GM12892 (cell line): Measurements from ENCODE around the gene PNPLA2. TPM values are rescaled to one million over a fixed set of nuclear protein-coding genes. Genes with fewer than 3 reads are reported as not detected.
A peak's percentile ranks its signal among the peaks of the same experiment; 100 is the strongest.

Experiments used
- DNase-seq: peaks from one replicate; pipeline ENCODE4 v3.0.0; 2011; ENCODE audit not compliant: insufficient read length
- FAIRE-seq: peaks from 2 replicates; lab custom pipeline; 2011; peaks lifted over from hg19 to GRCh38; lab: Jason Lieb, UNC
- POLR2A ChIP-seq: IDR thresholded peaks from 2 replicates; pipeline ENCODE4 v1.6.1; 2011; ENCODE audit warnings: low read depth, low read length, control low read depth
- POLR2AphosphoS5 ChIP-seq: IDR thresholded peaks from 2 replicates; pipeline ENCODE4 v1.6.1; 2011; ENCODE audit warnings: low read depth, low read length, control low read depth
- TAF1 ChIP-seq: IDR thresholded peaks from 2 replicates; pipeline ENCODE4 v1.6.1; 2011; ENCODE audit warnings: low read depth, mild to moderate bottlenecking, control low read depth, low read length, borderline replicate concordance
- polyA plus RNA-seq: library from polyadenylated mRNA; unstranded; fragments of >200 nt; gene quantifications from one replicate; pipeline ENCODE4 v1.2.1, GENCODE V29; 2012; ENCODE audit warnings: missing spikeins, inconsistent platforms; ENCODE audit not compliant: missing spikeins

The PNPLA2 gene, protein sequence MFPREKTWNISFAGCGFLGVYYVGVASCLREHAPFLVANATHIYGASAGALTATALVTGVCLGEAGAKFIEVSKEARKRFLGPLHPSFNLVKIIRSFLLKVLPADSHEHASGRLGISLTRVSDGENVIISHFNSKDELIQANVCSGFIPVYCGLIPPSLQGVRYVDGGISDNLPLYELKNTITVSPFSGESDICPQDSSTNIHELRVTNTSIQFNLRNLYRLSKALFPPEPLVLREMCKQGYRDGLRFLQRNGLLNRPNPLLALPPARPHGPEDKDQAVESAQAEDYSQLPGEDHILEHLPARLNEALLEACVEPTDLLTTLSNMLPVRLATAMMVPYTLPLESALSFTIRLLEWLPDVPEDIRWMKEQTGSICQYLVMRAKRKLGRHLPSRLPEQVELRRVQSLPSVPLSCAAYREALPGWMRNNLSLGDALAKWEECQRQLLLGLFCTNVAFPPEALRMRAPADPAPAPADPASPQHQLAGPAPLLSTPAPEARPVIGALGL
- 5.5 TPM for polyA plus RNA-seq

DNA sequence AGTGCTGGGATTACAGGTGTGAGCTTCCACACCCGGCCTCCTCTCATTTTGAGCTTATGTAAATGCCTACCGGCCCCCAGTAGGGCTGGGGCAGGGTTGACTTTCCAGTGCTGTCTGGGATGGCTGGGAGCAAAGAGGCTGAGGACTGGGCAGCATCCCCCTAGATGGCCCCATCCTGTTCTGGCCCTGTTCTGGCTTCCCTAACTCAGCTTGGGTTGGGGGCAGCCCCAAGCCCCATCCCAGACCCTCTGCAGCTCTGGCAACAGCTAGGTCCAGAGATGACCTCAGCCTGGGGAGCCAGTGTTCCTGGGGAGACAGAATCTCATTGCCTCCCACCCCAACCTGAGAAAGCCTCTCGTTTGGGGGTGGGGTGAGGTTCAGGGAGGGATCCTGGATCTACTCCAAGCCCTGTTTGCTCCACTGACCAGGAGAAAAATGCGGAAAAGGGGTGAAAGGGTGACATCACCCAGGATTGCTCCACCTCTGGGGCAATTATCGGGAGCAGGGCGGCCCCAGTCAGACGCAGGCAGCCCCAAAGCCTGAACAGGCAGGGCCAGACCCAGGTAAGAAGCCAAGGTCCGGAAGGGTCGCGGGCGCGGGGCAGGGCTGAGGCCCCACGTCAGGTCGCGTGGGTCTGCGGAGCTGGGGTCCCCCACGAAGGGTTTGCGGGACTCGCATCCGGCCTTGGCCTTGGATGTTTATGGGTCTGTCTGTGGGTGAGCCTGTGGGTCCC, at the start of gene PNPLA2:
PNPLA2 (plus strand) TSS at position 519 of the 733 bp plus-strand sequence. CDS start 805 bp downstream, outside the sequence.
- no peak for TF ChIP-seq POLR2AphosphoS5
- TF ChIP-seq TAF1: no peak
- TF ChIP-seq POLR2A: no peak
- DNase-seq (no peak), FAIRE-seq (peak; percentile 44)

GRCh38 chr11:769887-770641, 48.6 kb upstream of the PNPLA2 start:
- DNase-seq: no peak

DNA sequence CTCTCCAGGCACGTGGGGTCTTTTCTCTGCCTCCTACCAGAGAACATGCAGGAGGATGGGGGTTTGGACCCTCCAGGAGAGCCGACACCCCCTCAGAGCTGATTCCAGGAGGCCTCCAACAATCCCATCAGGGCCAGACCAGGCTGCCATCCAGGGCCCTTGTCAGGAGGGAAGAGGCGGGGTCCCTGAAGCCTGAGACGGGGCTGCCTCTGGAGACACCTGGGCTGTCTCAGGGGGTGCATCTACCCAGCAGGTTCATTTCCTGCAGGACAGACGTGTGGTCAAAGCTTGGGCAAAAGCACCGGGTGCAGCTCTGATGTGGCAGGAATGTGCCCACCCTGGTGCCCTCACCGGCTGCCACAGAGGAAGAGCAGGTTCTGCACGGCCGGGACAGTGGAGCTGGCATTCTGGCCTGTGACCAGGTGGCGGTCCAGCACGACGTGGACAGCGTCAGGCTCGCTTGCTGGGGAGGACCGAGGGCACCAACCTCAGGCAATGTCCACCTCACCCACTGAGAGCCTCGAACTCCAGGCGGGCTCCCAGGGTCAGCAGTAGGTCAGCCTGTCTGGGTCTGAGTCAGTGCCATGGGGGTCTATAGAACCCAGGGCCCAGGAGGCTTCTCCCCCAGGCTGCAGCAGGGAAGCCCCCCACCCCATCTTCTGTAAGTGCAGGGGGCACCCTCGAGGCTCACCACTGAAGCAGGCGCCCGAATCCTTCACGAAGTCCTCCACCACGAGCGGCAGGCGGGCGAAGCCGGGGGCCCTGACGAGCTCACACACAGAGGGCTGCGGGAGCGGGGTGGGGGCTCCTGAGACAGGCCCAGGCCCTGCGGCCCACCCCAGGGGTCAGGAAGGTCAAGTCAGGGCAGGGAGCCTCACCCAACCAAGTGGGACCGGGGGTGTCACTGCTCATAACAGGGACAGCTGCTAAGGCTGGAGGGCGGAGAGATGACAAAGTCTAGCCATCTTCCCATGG, 47.8 kb upstream of the PNPLA2 start:
- FAIRE-seq (no peak), DNase-seq (no peak)
- TF ChIP-seq POLR2AphosphoS5 (0 out of 2 replicates have a peak, but pooled peaks have one; percentile 2), TAF1 (no peak), POLR2A (no peak)

More at GRCh38 chr11:769887-770641, 48.6 kb upstream of the PNPLA2 start:
- no peak for TF ChIP-seq POLR2AphosphoS5
- peak; percentile 28; the same call in 1 of the 2 replicates for TF ChIP-seq POLR2A
- FAIRE-seq: no peak

- TF ChIP-seq TAF1 (no peak), POLR2AphosphoS5 (no peak), POLR2A (no peak)
- FAIRE-seq (no peak), DNase-seq (no peak)
These were observed 47.0 kb upstream of the PNPLA2 start for GRCh38 chr11:771617-772204.

DNA sequence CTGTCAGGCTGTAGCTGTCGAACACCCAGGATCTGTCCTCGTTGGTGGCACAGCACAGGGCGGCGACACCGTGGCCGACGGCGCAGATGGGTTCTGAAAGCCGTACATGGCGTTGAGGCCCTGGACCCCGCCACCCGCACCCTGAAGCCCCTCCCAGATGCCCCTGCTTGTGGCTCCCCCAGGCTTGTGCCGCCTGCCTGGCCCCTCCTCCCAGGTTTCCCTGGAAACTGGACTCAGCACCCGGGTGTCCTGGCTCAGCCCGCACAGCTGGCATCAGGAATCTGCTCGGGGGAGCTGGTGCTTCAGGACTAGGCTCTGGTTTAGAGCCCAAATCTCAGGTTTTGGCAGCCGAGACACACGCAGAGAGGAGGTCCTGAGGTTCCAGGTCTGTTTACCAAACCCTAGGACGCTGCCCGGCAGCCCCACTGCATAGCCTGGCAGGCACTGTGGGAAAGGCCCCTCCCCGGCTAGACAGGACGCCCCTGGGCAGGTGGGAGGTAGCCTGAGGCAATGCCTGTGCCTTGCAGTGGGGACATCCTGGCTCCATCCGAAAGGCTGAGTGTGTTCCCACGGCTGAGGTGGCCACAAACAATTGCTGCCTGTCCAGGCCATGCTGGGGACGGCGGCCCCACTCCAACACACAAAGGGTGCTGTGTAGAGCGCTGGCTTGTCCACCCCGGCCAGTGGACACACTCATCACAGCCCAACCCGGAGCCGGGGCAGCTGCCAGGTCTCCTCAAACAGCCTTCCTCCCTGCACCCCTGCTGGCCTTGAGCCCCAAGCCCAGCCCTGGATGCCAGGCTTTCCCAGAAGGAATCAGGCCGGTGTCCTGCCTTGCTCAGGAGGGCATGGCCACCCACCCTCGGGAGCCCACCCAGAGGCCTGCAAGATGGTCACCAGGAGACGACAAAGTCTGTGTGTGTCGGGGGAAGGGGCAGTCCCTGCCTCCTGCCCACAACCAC, 46.0 kb upstream of the PNPLA2 start:
- TF ChIP-seq TAF1 (no peak), POLR2AphosphoS5 (no peak), POLR2A (no peak)
- FAIRE-seq: no peak
- no peak for DNase-seq

DNA sequence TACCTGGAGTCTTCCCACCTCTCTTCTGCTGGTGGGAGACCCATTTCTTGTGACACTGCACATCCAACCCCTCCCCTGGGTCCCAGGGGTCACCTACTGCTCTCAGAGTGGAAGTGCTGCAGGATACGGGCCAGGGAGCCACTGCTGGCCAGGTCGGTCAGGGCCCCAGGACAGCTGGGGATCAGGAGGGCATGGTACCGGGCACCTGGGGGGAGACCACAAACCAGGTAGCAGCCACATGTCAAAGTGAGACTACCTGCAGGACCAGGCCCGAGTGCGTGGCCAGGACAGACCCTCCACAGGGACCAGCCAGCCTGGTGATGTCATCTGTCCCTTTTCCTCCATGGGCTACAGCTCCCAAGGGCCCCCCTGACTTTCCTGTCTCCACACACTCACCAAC, 45.3 kb upstream of the PNPLA2 start:
- DNase-seq (no peak), FAIRE-seq (no peak)
- TF ChIP-seq POLR2A (no peak), POLR2AphosphoS5 (no peak), TAF1 (no peak)

- DNase-seq: no peak
- no peak for FAIRE-seq
- TF ChIP-seq TAF1 (no peak), POLR2AphosphoS5 (no peak), POLR2A (no peak)
These were observed 44.9 kb upstream of the PNPLA2 start for GRCh38 chr11:773830-774229.

DNA sequence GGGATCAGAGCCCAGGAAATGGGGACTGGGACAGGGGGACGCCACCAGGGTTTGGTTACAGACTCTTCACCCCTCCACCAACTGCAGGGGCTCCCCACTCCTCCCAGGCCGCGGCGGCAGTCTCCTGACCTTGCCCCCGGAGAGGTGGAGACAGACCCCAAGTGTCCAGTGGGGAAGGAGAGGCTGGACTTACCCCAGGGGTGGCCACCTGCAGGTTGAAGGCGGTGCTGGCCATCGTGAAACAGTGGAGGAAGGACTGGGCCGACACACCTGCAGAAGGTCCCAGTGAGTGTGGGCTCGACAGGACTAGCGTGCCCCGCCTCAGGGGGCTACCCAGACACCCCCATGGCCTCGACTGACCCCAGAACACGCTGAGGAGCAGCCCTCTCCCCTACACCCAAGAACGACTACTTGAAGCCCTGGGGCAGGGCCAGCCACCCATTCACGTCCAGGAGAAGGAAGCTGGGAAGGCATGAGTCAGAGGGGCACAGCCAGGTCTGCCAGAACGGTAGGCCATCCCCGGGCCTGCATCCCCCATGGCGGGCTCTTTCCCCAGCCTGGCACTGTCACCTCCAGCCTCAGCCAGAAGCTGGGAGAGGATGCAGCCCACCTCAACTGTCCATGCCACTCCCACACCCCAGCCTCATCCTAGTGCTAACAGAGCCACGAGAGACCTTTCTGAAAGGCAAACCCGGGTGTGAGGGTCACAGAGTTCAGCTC, 43.7 kb upstream of the PNPLA2 start:
- TF ChIP-seq POLR2A: no peak
- no peak for TF ChIP-seq TAF1
- no peak for TF ChIP-seq POLR2AphosphoS5
- DNase-seq (no peak), FAIRE-seq (no peak)

GRCh38 chr11:776263-776560, 42.5 kb upstream of the PNPLA2 start:
- no peak for FAIRE-seq

More at GRCh38 chr11:776263-776560, 42.5 kb upstream of the PNPLA2 start:
- DNase-seq: no peak
- TF ChIP-seq POLR2A: no peak
- TF ChIP-seq POLR2AphosphoS5: no peak
- TF ChIP-seq TAF1: no peak
